HEK293 (cell line): ENCODE results near the gene CROCC.

Source experiments
- CTCF ChIP-seq: fragments of 450-650 bp; formaldehyde crosslinking; IDR thresholded peaks from 2 replicates; pipeline ENCODE4 v1.5.1; 2016; ENCODE audit warnings: missing biosample characterization, missing genetic modification characterization
- FEZF1 ChIP-seq: fragments of 450-650 bp; formaldehyde crosslinking; IDR thresholded peaks from 2 replicates; pipeline ENCODE4 v1.5.1; 2016; ENCODE audit warnings: missing biosample characterization, missing genetic modification characterization
- GLIS2 ChIP-seq: fragments of 450-650 bp; formaldehyde crosslinking; IDR thresholded peaks from 2 replicates; pipeline ENCODE4 v1.5.1; 2016; ENCODE audit warnings: missing biosample characterization, missing genetic modification characterization
- HOXC10 ChIP-seq: sonication (generic); formaldehyde crosslinking; IDR thresholded peaks from 2 replicates; pipeline ENCODE4 v1.8.1; 2023; ENCODE audit warnings: mild to moderate bottlenecking, missing genetic modification reagents
- IKZF3 ChIP-seq: fragments of 450-650 bp; IDR thresholded peaks from 2 replicates; pipeline ENCODE4 v1.5.0; 2018; ENCODE audit warnings: missing biosample characterization, mild to moderate bottlenecking, missing genetic modification characterization, moderate library complexity
- INSM2 ChIP-seq: fragments of 450-650 bp; formaldehyde crosslinking; IDR thresholded peaks from 2 replicates; pipeline ENCODE4 v1.5.1; 2016; ENCODE audit warnings: missing biosample characterization, missing genetic modification characterization
- KLF10 ChIP-seq: fragments of 450-650 bp; IDR thresholded peaks from 2 replicates; pipeline ENCODE4 v1.5.1; 2018; ENCODE audit warnings: missing biosample characterization, mild to moderate bottlenecking, missing genetic modification characterization
- KLF16 ChIP-seq: fragments of 450-650 bp; formaldehyde crosslinking; IDR thresholded peaks from 2 replicates; pipeline ENCODE4 v1.5.1; 2017; ENCODE audit warnings: missing biosample characterization, missing genetic modification characterization
- KLF9 ChIP-seq: fragments of 450-650 bp; formaldehyde crosslinking; IDR thresholded peaks from 2 replicates; pipeline ENCODE4 v1.5.1; 2016; ENCODE audit warnings: missing biosample characterization, missing genetic modification characterization, low read depth
- SP2 ChIP-seq: fragments of 450-650 bp; formaldehyde crosslinking; IDR thresholded peaks from 2 replicates; pipeline ENCODE4 v1.5.1; 2016; ENCODE audit warnings: missing biosample characterization, missing genetic modification characterization
- SP3 ChIP-seq: fragments of 450-650 bp; formaldehyde crosslinking; IDR thresholded peaks from 2 replicates; pipeline ENCODE4 v1.5.1; 2016; ENCODE audit warnings: missing biosample characterization, missing genetic modification characterization
- WT1 ChIP-seq: fragments of 450-650 bp; formaldehyde crosslinking; IDR thresholded peaks from 2 replicates; pipeline ENCODE4 v1.5.1; 2016; ENCODE audit warnings: missing biosample characterization, missing genetic modification characterization
- ZBTB11 ChIP-seq: fragments of 450-650 bp; formaldehyde crosslinking; conservative IDR thresholded peaks from 2 replicates; pipeline ENCODE4 v1.5.1; 2016; ENCODE audit warnings: low read depth, missing biosample characterization, missing genetic modification characterization
- ZBTB8A ChIP-seq: fragments of 450-650 bp; formaldehyde crosslinking; IDR thresholded peaks from 2 replicates; pipeline ENCODE4 v1.5.1; 2016; ENCODE audit warnings: missing biosample characterization, missing genetic modification characterization
- ZFP69B ChIP-seq: fragments of 450-650 bp; formaldehyde crosslinking; IDR thresholded peaks from 2 replicates; pipeline ENCODE4 v1.5.1; 2016; ENCODE audit warnings: missing biosample characterization, missing genetic modification characterization
- ZIC2 ChIP-seq: fragments of 450-650 bp; formaldehyde crosslinking; IDR thresholded peaks from 2 replicates; pipeline ENCODE4 v1.5.1; 2016; ENCODE audit warnings: missing biosample characterization, missing genetic modification characterization
- ZNF24 ChIP-seq: fragments of 450-650 bp; formaldehyde crosslinking; IDR thresholded peaks from 2 replicates; pipeline ENCODE4 v1.5.1; 2016; ENCODE audit warnings: missing biosample characterization, missing genetic modification characterization
- ZNF341 ChIP-seq: fragments of 450-650 bp; formaldehyde crosslinking; IDR thresholded peaks from 2 replicates; pipeline ENCODE4; 2016; ENCODE audit warnings: low read depth, missing biosample characterization, missing genetic modification characterization
- ZNF391 ChIP-seq: fragments of 450-650 bp; formaldehyde crosslinking; IDR thresholded peaks from 2 replicates; pipeline ENCODE4 v1.5.1; 2016; ENCODE audit warnings: low read depth, missing biosample characterization, missing genetic modification characterization, borderline replicate concordance
- ZNF398 ChIP-seq: fragments of 450-650 bp; formaldehyde crosslinking; IDR thresholded peaks from 2 replicates; pipeline ENCODE4 v1.5.1; 2017; ENCODE audit warnings: missing biosample characterization, missing genetic modification characterization
- ZNF561 ChIP-seq: fragments of 450-650 bp; IDR thresholded peaks from 2 replicates; pipeline ENCODE4 v1.5.1; 2018; ENCODE audit warnings: missing biosample characterization, missing genetic modification characterization, borderline replicate concordance
- ZNF621 ChIP-seq: fragments of 450-650 bp; formaldehyde crosslinking; IDR thresholded peaks from 2 replicates; pipeline ENCODE4 v1.5.1; 2017; ENCODE audit warnings: missing biosample characterization, missing genetic modification characterization
- ZNF677 ChIP-seq: fragments of 450-650 bp; IDR thresholded peaks from 2 replicates; pipeline ENCODE4 v1.5.0; 2018; ENCODE audit warnings: missing biosample characterization, mild to moderate bottlenecking, missing genetic modification characterization, moderate library complexity
- ZNF692 ChIP-seq: fragments of 450-650 bp; formaldehyde crosslinking; IDR thresholded peaks from 2 replicates; pipeline ENCODE4 v1.5.1; 2016; ENCODE audit warnings: missing biosample characterization, missing genetic modification characterization

CROCC gene

GRCh38 chr1:16913833-16914662, 7.7 kb upstream of the CROCC start (continued):
- TF ChIP-seq ZNF692 (tag by site-specific recombination) (peak; percentile 47), ZFP69B (tag by site-specific recombination) (0 out of 2 replicates have a peak, but pooled peaks have one; percentile 16), SP2 (tag by site-specific recombination) (peak; percentile 74), KLF16 (tag by site-specific recombination) (peak; percentile 62; the same call in 1 of the 2 replicates), ZNF398 (tag by site-specific recombination) (peak; percentile 42; the same call in 1 of the 2 replicates), INSM2 (tag by site-specific recombination) (no peak), FEZF1 (tag by site-specific recombination) (no peak), WT1 (tag by site-specific recombination) (peak; percentile 66; the same call in 1 of the 2 replicates), ZNF561 (peak; percentile 81), ZBTB11 (tag by site-specific recombination) (0 out of 2 replicates have a peak, but pooled peaks have one; percentile 17), ZNF341 (tag by site-specific recombination) (peak; percentile 63), ZNF391 (tag by site-specific recombination) (peak; percentile 77; the same call in 1 of the 2 replicates), SP3 (peak; percentile 89), ZBTB8A (tag by site-specific recombination) (peak; percentile 100), ZNF24 (tag by site-specific recombination) (no peak), ZIC2 (tag by site-specific recombination) (peak; percentile 86), HOXC10 (CRISPR knock-in tag) (no peak), ZNF621 (tag by site-specific recombination) (no peak), ZNF677 (peak; percentile 36; the same call in 1 of the 2 replicates), IKZF3 (tag by site-specific recombination) (peak; percentile 62), CTCF (0 out of 2 replicates have a peak, but pooled peaks have one; percentile 24), GLIS2 (peak; percentile 89), KLF9 (peak; percentile 65), KLF10 (tag by site-specific recombination) (peak; percentile 26; the same call in 1 of the 2 replicates)
